Activated B cell treated with CpG ODN at 0.5 μM for 24 hours (primary cell): ENCODE data around the gene SND1. TPM values are rescaled to one million over a fixed set of nuclear protein-coding genes. Genes with fewer than 3 reads are reported as not detected.

Experiments
- ATAC-seq: fragments of 200-7000 bp; cut with Tn5 transposase; one replicate; pipeline ENCODE4 v1.10.0; 2021; ENCODE audit warnings: low read depth, mild to moderate bottlenecking, moderate library complexity
- CTCF ChIA-PET: fragments of 350-600 bp; sonication (Branson Sonifier 250); formaldehyde crosslinking; loops from one replicate; lab custom pipeline; 2021; ENCODE audit warnings: antibody characterized with exemption; lab: Charles Lee
- POLR2A ChIA-PET: fragments of 350-600 bp; sonication (Branson Sonifier 250); formaldehyde crosslinking; loops from one replicate; lab custom pipeline; 2021; ENCODE audit warnings: antibody characterized with exemption; lab: Charles Lee
- DNase-seq: peaks from one replicate; pipeline ENCODE4 v3.0.0; 2022
- H3K27ac Mint-ChIP-seq: one replicate; pipeline ENCODE4 v1.8.0; 2020; ENCODE audit warnings: mixed read lengths
- H3K27me3 Mint-ChIP-seq: one replicate; pipeline ENCODE4 v1.8.0; 2021; ENCODE audit warnings: mixed read lengths
- H3K36me3 Mint-ChIP-seq: one replicate; pipeline ENCODE4 v1.8.0; 2021; ENCODE audit warnings: low read depth, mixed read lengths
- H3K4me1 Mint-ChIP-seq: one replicate; pipeline ENCODE4 v1.8.0; 2021; ENCODE audit warnings: mixed read lengths
- H3K4me3 Mint-ChIP-seq: one replicate; pipeline ENCODE4 v1.8.0; 2020; ENCODE audit warnings: mild to moderate bottlenecking, mixed read lengths
- H3K9me3 Mint-ChIP-seq: one replicate; pipeline ENCODE4 v1.8.0; 2020; ENCODE audit warnings: mixed read lengths
- intact Hi-C: fragments of 100-400 bp; cut with micrococcal nuclease; formaldehyde crosslinking; loops from one replicate; pipeline ENCODE4 v1.15.1; 2024
- total RNA-seq: library from RNA; stranded (reverse); gene quantifications from 2 replicates; pipeline ENCODE4 v1.2.3, GENCODE V29; 2022
- TF ChIP-seq, protein P1 (sequence below): fragments of 200-600 bp; IDR thresholded peaks from one replicate; pipeline ENCODE4 v1.8.0; 2022; ENCODE audit warnings: antibody characterized with exemption, mild to moderate bottlenecking

The SND1 gene
- total RNA-seq, 1 donor from 2014 or later: 215 TPM

DNA sequence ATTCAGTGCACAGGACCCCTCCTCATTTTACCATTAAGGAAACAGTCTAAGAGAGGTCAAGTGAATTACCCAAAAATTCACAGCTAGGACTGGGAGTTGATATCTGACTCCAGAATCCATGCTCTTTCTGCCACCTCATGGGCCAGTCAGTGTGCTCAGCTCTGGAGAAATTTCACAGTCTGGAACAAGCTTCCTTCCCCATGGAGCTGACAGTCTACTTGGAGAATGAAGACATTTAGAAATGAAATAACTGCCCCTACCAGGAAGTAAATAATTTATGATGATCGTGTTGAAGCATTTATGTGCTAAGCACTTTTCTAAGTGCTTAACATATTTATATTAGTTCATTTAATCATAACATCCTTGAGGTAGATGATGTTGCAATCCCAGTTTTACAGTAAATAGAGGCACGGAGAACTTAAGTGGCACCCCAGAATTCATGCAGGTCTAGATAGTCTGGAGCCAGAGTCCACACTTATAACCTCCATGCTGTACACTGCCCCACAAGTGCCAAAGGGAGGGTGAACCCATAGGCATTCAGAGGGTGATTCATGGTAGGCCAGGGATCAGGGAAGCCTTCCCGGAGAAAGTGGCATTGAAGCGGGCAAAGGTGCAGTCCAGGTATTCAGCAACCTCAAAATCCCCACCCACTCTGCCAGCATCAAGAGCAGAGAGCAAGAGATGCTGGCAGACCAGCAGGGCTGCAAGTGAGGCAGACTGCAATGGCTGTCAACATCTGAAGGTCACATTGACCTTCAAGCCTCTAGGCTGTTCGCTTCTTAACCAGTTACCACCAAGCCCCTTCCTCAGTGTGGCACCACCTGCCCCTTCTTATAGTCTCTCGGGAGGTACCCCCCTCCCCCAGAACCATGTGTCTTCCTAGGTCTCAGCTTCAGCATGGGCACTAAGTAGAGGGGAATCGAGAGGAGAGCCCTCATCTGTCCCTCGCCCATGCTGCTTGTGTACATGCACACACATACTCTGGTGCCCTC is 417.7 kb downstream of the SND1 start:
- Mint-ChIP-seq H3K27ac (no peak overlapping the region), H3K4me3 (no peak overlapping the region), H3K9me3 (no peaks in the 10 kb centered on the region), H3K27me3 (no peaks in the 10 kb centered on the region), H3K36me3 (peaks cover 31% of the 10 kb centered on the region), H3K4me1 (no peaks in the 10 kb centered on the region)
- POLR2A ChIA-PET: no interaction called here
- DNase-seq (no peak), ATAC-seq (no peak)
- CTCF ChIA-PET: interaction anchor here (1.2 kb wide), 1 partner anchor 76 kb away, joined by 3 read pairs; no protein-coding TSS in a partner anchor
- intact Hi-C loops: no loop called here
- TF ChIP-seq, protein P1, sequence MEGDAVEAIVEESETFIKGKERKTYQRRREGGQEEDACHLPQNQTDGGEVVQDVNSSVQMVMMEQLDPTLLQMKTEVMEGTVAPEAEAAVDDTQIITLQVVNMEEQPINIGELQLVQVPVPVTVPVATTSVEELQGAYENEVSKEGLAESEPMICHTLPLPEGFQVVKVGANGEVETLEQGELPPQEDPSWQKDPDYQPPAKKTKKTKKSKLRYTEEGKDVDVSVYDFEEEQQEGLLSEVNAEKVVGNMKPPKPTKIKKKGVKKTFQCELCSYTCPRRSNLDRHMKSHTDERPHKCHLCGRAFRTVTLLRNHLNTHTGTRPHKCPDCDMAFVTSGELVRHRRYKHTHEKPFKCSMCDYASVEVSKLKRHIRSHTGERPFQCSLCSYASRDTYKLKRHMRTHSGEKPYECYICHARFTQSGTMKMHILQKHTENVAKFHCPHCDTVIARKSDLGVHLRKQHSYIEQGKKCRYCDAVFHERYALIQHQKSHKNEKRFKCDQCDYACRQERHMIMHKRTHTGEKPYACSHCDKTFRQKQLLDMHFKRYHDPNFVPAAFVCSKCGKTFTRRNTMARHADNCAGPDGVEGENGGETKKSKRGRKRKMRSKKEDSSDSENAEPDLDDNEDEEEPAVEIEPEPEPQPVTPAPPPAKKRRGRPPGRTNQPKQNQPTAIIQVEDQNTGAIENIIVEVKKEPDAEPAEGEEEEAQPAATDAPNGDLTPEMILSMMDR: no peak

DNA sequence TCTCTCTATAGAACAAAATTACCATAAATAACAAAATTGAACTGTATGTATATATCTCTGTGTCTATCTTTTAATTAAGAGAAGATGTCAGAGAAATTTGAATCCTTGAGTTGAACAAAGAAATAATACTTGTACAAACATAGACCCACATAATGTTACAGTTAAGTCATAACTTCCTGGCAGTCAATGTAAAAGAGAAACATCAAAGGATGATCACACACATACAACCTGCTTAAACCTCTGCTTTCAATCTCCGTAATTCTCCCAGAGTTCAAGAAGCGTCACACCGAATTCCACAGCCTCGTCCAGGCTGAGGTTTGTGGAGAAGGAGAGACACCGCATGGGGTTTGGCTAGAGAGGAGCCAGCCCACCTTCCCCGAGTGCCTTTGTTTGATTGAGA is 419.4 kb downstream of the SND1 start:
- POLR2A ChIA-PET: no interaction called here
- peaks cover 34% of the 10 kb centered on the region for H3K36me3 Mint-ChIP-seq
- H3K4me3 Mint-ChIP-seq: no peak overlapping the region
- TF ChIP-seq, protein P1: no peak
- no peak for ATAC-seq
- no peak overlapping the region for H3K27ac Mint-ChIP-seq
- no peaks in the 10 kb centered on the region for H3K27me3 Mint-ChIP-seq
- H3K9me3 Mint-ChIP-seq: no peaks in the 10 kb centered on the region
- intact Hi-C loops: no loop called here
- DNase-seq: no peak
- CTCF ChIA-PET: no interaction called here
- no peaks in the 10 kb centered on the region for H3K4me1 Mint-ChIP-seq

DNA sequence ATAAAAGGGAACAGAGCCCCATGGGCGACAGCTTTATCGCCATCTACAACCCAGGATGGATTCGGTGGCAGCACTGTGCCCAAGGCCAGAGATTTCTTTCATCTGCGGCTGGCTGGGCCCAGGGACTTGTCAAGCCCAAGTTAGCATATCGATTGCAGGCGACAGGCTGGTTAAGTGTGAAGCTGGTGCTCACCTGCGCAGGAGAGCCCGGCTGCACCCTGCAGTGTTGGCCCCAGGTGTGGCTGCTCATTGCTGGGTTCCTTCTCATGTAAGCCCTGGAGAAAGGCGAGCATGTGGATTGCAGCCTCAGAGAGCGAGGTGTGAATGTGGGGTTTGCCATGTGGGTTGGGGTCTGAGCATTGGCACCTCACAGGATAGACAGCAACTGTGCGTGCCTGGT is 419.8 kb downstream of the SND1 start:
- intact Hi-C loops: no loop called here
- DNase-seq (no peak), ATAC-seq (no peak)
- Mint-ChIP-seq H3K9me3 (no peaks in the 10 kb centered on the region), H3K27me3 (no peaks in the 10 kb centered on the region), H3K4me3 (no peak overlapping the region), H3K36me3 (peaks cover 38% of the 10 kb centered on the region), H3K27ac (no peak overlapping the region), H3K4me1 (no peaks in the 10 kb centered on the region)
- ChIA-PET POLR2A (no interaction called here), CTCF (no interaction called here)
- TF ChIP-seq, protein P1: no peak

DNA sequence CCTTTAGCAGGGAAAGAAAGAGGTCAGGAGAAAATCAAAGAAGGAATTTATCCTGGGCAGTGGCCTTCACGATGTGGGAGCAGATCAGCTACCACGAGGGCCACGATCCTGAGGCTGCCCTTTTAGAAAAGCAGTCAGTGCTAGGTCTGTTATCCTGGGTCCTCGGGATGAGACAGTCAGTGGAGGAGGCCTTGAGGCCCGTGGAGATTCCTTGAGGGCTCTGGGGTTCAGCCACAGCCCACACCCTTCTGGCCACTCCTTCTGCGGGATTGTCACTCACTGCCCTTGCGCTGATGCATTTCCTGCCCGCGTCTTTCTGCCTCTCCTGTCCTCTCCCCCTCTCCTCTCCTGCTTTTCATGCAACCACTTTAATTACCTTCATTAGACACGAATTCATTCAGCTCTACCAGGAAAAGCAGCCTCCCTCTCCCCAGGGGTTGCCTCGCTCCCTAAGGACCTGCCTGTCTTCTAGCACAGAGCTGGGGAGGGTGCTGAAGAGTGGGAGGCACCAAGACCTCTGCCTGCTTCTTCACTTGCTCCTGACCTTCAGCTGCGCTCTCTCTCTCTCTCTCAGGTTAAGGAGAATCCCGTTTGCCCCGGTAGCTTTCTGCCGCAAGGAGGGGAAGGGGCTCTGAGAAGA is 421.8 kb downstream of the SND1 start:
- intact Hi-C loops: no loop called here
- no peak overlapping the region for H3K4me3 Mint-ChIP-seq
- H3K4me1 Mint-ChIP-seq: no peaks in the 10 kb centered on the region
- H3K27me3 Mint-ChIP-seq: no peaks in the 10 kb centered on the region
- CTCF ChIA-PET: no interaction called here
- TF ChIP-seq, protein P1: no peak
- ATAC-seq (no peak), DNase-seq (no peak)
- H3K27ac Mint-ChIP-seq: no peak overlapping the region
- peaks cover 50% of the 10 kb centered on the region for H3K36me3 Mint-ChIP-seq
- no peaks in the 10 kb centered on the region for H3K9me3 Mint-ChIP-seq
- POLR2A ChIA-PET: no interaction called here

DNA sequence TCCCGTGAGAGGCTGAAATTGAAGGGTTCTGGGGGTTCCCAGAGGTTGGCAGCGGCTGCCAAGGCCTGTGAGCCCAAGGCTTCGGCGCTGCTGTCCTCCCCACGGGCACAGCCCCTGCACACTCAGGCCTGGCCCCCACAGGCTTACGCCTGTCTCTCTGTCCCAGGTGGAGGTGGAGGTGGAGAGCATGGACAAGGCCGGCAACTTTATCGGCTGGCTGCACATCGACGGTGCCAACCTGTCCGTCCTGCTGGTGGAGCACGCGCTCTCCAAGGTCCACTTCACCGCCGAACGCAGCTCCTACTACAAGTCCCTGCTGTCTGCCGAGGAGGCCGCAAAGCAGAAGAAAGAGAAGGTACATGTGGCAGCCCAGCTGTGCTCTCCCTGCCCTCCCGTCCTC is 422.3 kb downstream of the SND1 start:
- ChIA-PET CTCF (no interaction called here), POLR2A (no interaction called here)
- no peaks in the 10 kb centered on the region for H3K4me1 Mint-ChIP-seq
- ATAC-seq: no peak
- H3K27ac Mint-ChIP-seq: no peak overlapping the region
- H3K36me3 Mint-ChIP-seq: peaks cover 51% of the 10 kb centered on the region
- H3K9me3 Mint-ChIP-seq: no peaks in the 10 kb centered on the region
- H3K27me3 Mint-ChIP-seq: no peaks in the 10 kb centered on the region
- no peak overlapping the region for H3K4me3 Mint-ChIP-seq
- intact Hi-C loops: no loop called here
- TF ChIP-seq, protein P1: no peak
- DNase-seq: no peak
